HG03469 (cell line): ENCODE measurements around the gene BICDL1.

ENCODE experiments used
- ATAC-seq: cut with Tn5 transposase; IDR thresholded peaks from one replicate; pipeline ENCODE4 v1.9.1; 2021; ENCODE audit warnings: mild to moderate bottlenecking, moderate library complexity, moderate number of reproducible peaks; ENCODE audit not compliant: unreplicated experiment

The BICDL1 gene

GRCh38 chr12:120076651-120077050 is 87.6 kb downstream of the BICDL1 start:
- ATAC-seq, result no peak

- ATAC-seq, result no peak
These were observed 88.2 kb downstream of the BICDL1 start for GRCh38 chr12:120077260-120077659.

GRCh38 chr12:120078868-120079267 is 89.8 kb downstream of the BICDL1 start:
- ATAC-seq, result no peak

- no peak for ATAC-seq
These were observed 90.7 kb downstream of the BICDL1 start for GRCh38 chr12:120079411-120080400.

GRCh38 chr12:120081641-120082040 is 92.6 kb downstream of the BICDL1 start:
- no peak for ATAC-seq

GRCh38 chr12:120085920-120086645 is 97.0 kb downstream of the BICDL1 start:
- no peak for ATAC-seq

- peak; percentile 94 for ATAC-seq
These were observed 98.0 kb downstream of the BICDL1 start for GRCh38 chr12:120086801-120087621.

- ATAC-seq, result no peak
These were observed 100.1 kb downstream of the BICDL1 start for GRCh38 chr12:120089105-120089504.

GRCh38 chr12:120089796-120090195 is 100.8 kb downstream of the BICDL1 start:
- ATAC-seq, result no peak

GRCh38 chr12:120090206-120090605 is 101.2 kb downstream of the BICDL1 start:
- no peak for ATAC-seq

GRCh38 chr12:120090626-120091295 is 101.7 kb downstream of the BICDL1 start:
- no peak for ATAC-seq

GRCh38 chr12:120091371-120092090 is 102.5 kb downstream of the BICDL1 start:
- ATAC-seq, result no peak

GRCh38 chr12:120092551-120093335 is 103.7 kb downstream of the BICDL1 start:
- ATAC-seq, result no peak

GRCh38 chr12:120093336-120093591 is 104.2 kb downstream of the BICDL1 start:
- no peak for ATAC-seq

- no peak for ATAC-seq
These were observed 104.7 kb downstream of the BICDL1 start for GRCh38 chr12:120093592-120094355.

GRCh38 chr12:120094485-120094884 is 105.4 kb downstream of the BICDL1 start:
- ATAC-seq, result no peak

- ATAC-seq, result no peak
These were observed 106.3 kb downstream of the BICDL1 start for GRCh38 chr12:120095331-120095730.

GRCh38 chr12:120095736-120096135 is 106.7 kb downstream of the BICDL1 start:
- no peak for ATAC-seq
